Adrenal gland (tissue), 12 donors: ENCODE results near the gene FAM219B. TPM values are rescaled to one million over a fixed set of nuclear protein-coding genes. Genes with fewer than 3 reads are reported as not detected.
A peak's percentile ranks its signal among the peaks of the same experiment; 100 is the strongest.

Experiments
- DNase-seq, 7 donors: peaks; one replicate each; pipeline ENCODE4 v3.0.0-alpha.2; 2019 to 2020
- H3K27ac ChIP-seq, 5 donors: fragments of 200-600 bp; sonication (generic) in 4 of 5; 1 replicate in 3 of 5; 2 replicates in 2 of 5; pipeline versions ENCODE4 v1.5.1 to v1.8.0; 2016 to 2020; ENCODE audit warnings: mild to moderate bottlenecking in 1 of 5
- H3K27me3 ChIP-seq: fragments of 200-600 bp; 2 replicates; pipeline ENCODE4 v1.8.0; 2021
- H3K36me3 ChIP-seq, 2 donors: fragments of 200-600 bp; replicated peaks in 1 of 2; 1 replicate in 1 of 2; 2 replicates in 1 of 2; pipeline versions ENCODE4 v1.5.1 to v1.8.0; 2018 to 2022
- H3K4me1 ChIP-seq, 2 donors: fragments of 200-600 bp; replicated peaks in 1 of 2; 1 replicate in 1 of 2; 2 replicates in 1 of 2; pipeline versions ENCODE4 v1.5.1 to v1.8.0; 2018 to 2021
- H3K4me3 ChIP-seq, 4 donors: fragments of 200-600 bp; sonication (generic) in 3 of 4; one replicate each; pipeline ENCODE4 v1.5.1; 2016 to 2018
- H3K9me3 ChIP-seq, 3 donors: fragments of 200-600 bp; sonication (generic) in 1 of 3; replicated peaks in 1 of 3; 1 replicate in 2 of 3; 2 replicates in 1 of 3; pipeline versions ENCODE4 v1.5.1 to v1.8.0; 2016 to 2021
- POLR2A ChIP-seq, 2 donors: fragments of 450-650 bp; IDR thresholded peaks; one replicate each; pipeline ENCODE4 v1.6.1; 2017; ENCODE audit warnings: antibody characterized with exemption in 2 of 2, mild to moderate bottlenecking in 2 of 2, moderate library complexity in 1 of 2
- WGBS, 4 donors: extraction: QIAGEN DNeasy Blood & Tissue Kit in 2 of 4; methylation state at CpG; one replicate each; pipeline versions ENCODE4 v1.1.5 to v1.1.7; 2013 to 2017; 5-methylcytosine and 5-hydroxymethylcytosine counted together
- intact Hi-C, 2 donors: fragments of 100-400 bp; cut with DNase I; formaldehyde crosslinking; loops; one replicate each; pipeline versions ENCODE4 v1.14.1 to v1.15.0; 2022 to 2023
- polyA plus RNA-seq, 3 donors: library from polyadenylated mRNA; stranded (reverse); fragments of 200-250 nt in 2 of 3; fragments of 350-450 nt in 1 of 3; fragmentation: Illumina TruSeq in 1 of 3; extraction: RNeasy Lipid Tissue Mini Kit (QIAGEN cat#74804) in 1 of 3; gene quantifications; one replicate each; pipeline ENCODE4 v1.2.3, GENCODE V29; 2013 to 2014
- total RNA-seq, 9 donors: library from RNA; depleted of rRNA in 4 of 9; stranded (reverse); fragments of >200 nt in 4 of 9; fragments of 120-200 nt in 1 of 9; fragmentation: NEBNext Ultra II Directional in 1 of 9; extraction: Animal tissue kit (Norgen Biotek cat#: 25700) in 1 of 9; gene quantifications; one replicate each; pipeline versions ENCODE4 v1.1.0 to v1.2.4, GENCODE V29; 2013 to 2023
- TF ChIP-seq, protein P1 (sequence below), 6 experiments: fragments of 450-650 bp in 4 of 6; fragments of 200-600 bp in 2 of 6; sonication (generic) in 1 of 6; IDR thresholded peaks; 1 replicate in 5 of 6; 2 replicates in 1 of 6; pipeline versions ENCODE4 v1.5.1 to v1.8.0; 2016 to 2021; ENCODE audit warnings: antibody characterized with exemption in 6 of 6, mild to moderate bottlenecking in 2 of 6, moderate library complexity in 1 of 6
- donor health status: healthy with polysubstance abuse.
- donor health status: Bipolar disorder and iron deficiency.
- donor health status: DM: yes; HTN: yes; CAD: no.
- donor health status: DM: no; HTN: no; CAD: no.
- donor health status: DM: no; HTN: no; CAD: no.
- donor health status: DM: yes; HTN: yes; CAD: no.

Gene FAM219B
- total and polyA plus RNA-seq, 12 donors: 44.0 to 112 (median 72.4) TPM

- Histone ChIP-seq H3K9me3 (no peaks in the 10 kb centered on the region), H3K27ac (peak overlapping the region in 3 of 5 donors; percentile 34 to 84 (median 42)), H3K36me3 (peaks cover 0 to 33% of the 10 kb centered on the region in 2 donors), H3K4me3 (no peak overlapping the region), H3K4me1 (peaks cover 29 to 34% of the 10 kb centered on the region in 2 donors), H3K27me3 (no peaks in the 10 kb centered on the region)
- DNase-seq: peak in 4 of 7 donors; percentile 47 to 68 (median 56)
- TF ChIP-seq POLR2A (IDR thresholded peaks at IDR 0.05): no peak
- TF ChIP-seq, protein P1, sequence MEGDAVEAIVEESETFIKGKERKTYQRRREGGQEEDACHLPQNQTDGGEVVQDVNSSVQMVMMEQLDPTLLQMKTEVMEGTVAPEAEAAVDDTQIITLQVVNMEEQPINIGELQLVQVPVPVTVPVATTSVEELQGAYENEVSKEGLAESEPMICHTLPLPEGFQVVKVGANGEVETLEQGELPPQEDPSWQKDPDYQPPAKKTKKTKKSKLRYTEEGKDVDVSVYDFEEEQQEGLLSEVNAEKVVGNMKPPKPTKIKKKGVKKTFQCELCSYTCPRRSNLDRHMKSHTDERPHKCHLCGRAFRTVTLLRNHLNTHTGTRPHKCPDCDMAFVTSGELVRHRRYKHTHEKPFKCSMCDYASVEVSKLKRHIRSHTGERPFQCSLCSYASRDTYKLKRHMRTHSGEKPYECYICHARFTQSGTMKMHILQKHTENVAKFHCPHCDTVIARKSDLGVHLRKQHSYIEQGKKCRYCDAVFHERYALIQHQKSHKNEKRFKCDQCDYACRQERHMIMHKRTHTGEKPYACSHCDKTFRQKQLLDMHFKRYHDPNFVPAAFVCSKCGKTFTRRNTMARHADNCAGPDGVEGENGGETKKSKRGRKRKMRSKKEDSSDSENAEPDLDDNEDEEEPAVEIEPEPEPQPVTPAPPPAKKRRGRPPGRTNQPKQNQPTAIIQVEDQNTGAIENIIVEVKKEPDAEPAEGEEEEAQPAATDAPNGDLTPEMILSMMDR (IDR thresholded peaks at IDR 0.05): no peak
- intact Hi-C loops: loop anchor here in 1 of 2 donors (10.0 kb wide), 1 partner anchor 48 kb away; the partner anchor contains the start of gene ULK3
- 43 to 80% (median 77%) methylated on average over 1 to 3 of the region's 3 CpGs for WGBS, 4 donors
These were observed 14.3 kb downstream of the FAM219B start for GRCh38 chr15:74892313-74892712.

GRCh38 chr15:74891469-74891868 lies 15.2 kb downstream of the FAM219B start:
- H3K4me3 ChIP-seq: no peak overlapping the region
- no peaks in the 10 kb centered on the region for H3K27me3 ChIP-seq
- WGBS, 4 donors: 51 to 62% (median 55%) methylated on average over 2 to 3 of the region's 3 CpGs
- no peaks in the 10 kb centered on the region for H3K9me3 ChIP-seq
- intact Hi-C loops: loop anchor here in 1 of 2 donors (10.0 kb wide), 1 partner anchor 47 kb away; the partner anchor contains the start of gene ULK3
- H3K4me1 ChIP-seq: peaks cover 29 to 34% of the 10 kb centered on the region in 2 donors
- H3K27ac ChIP-seq: peak overlapping the region in 3 of 5 donors; percentile 7 to 84 (median 42)
- H3K36me3 ChIP-seq: peaks cover 0 to 25% of the 10 kb centered on the region in 2 donors
- TF ChIP-seq POLR2A (IDR thresholded peaks at IDR 0.05): no peak
- TF ChIP-seq, protein P1 (IDR thresholded peaks at IDR 0.05): no peak
- DNase-seq: peak in 5 of 7 donors; percentile 42 to 69 (median 53)

DNA sequence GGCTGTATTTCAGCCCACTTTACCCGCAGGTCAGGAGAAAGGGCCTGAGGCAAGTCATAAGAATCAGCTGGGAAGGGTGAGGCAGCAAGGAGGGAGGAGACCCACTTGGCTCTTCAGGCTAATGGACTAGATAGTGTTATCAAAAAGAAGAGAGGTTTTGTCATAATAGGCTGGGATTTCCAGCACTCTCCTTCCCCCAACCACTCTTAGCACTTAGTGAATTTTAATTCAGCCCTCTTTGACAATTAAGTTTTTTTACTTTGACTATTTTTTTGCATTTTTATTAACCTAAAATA lies 16.0 kb downstream of the FAM219B start:
- intact Hi-C loops: loop anchor here in 1 of 2 donors (10.0 kb wide), 1 partner anchor 46 kb away; the partner anchor contains the start of gene ULK3
- H3K9me3 ChIP-seq: no peaks in the 10 kb centered on the region
- H3K27me3 ChIP-seq: no peaks in the 10 kb centered on the region
- H3K4me1 ChIP-seq: peaks cover 29 to 34% of the 10 kb centered on the region in 2 donors
- WGBS, 4 donors: 0% methylated on average over 1 of the region's 1 CpG
- H3K36me3 ChIP-seq: peaks cover 0 to 17% of the 10 kb centered on the region in 2 donors
- peak overlapping the region in 1 of 4 donors; percentile 96 for H3K4me3 ChIP-seq
- DNase-seq: no peak
- TF ChIP-seq, protein P1 (IDR thresholded peaks at IDR 0.05): no peak
- TF ChIP-seq POLR2A (IDR thresholded peaks at IDR 0.05): peak in 1 of 2 donors; percentile 15
- H3K27ac ChIP-seq: peak overlapping the region in 4 of 5 donors; percentile 0 to 92 (median 85)

DNA sequence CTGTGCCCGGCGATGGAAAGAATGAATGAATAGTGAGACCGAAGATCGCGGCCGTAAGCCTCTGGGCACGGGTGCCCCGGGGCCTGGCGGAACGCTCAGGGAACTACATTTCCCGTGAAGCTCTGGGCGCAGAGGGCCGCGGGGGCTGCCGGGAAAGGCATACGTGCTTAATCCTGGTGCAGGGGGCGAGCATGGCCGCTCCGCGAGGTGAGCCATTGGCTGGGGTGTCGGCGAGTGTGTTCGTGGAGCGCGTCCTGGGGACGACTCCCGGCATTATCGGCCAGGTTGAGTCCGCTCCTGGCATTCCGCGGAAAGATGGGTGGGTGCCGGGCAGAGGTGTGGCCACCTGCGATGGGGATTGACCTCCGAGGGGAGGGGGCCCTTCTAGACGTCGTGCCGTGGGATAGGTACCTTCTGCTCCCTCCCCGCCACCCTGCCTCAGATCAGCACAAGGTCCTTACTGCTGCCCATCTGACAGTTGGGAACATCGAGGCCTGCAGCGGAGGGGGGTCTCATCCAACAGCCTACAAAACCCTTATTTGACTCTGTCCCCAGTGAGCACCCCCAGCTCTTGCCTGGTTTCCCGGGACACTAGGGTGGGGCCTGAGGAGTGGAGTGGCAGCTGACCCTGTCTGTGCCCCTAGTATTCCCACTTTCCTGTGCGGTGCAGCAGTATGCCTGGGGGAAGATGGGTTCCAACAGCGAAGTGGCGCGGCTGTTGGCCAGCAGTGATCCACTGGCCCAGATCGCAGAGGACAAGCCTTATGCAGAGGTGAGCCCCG lies 16.6 kb downstream of the FAM219B start, which contains the start of gene MPI:
Gene MPI, plus strand, starts transcription at position 160 of the 782 bp plus-strand sequence. Its CDS starts 32 bp downstream, at position 192.
- H3K36me3 ChIP-seq: peaks cover 0 to 17% of the 10 kb centered on the region in 2 donors
- H3K9me3 ChIP-seq: no peaks in the 10 kb centered on the region
- WGBS, 4 donors: 1 to 3% (median 2%) methylated on average over 25 to 47 of the region's 47 CpGs
- H3K27ac ChIP-seq: peak within 1 kb of the TSS; percentile 0 to 92 (median 84)
- H3K27me3 ChIP-seq: no peaks in the 10 kb centered on the region
- DNase-seq: peak; percentile 85 to 91 (median 88)
- H3K4me3 ChIP-seq: peak within 1 kb of the TSS; percentile 13 to 96 (median 81)
- TF ChIP-seq, protein P1 (IDR thresholded peaks at IDR 0.05): peak in 5 of 6 experiments; percentile 24 to 41 (median 27)
- peak in 1 of 2 donors; percentile 47 for TF ChIP-seq POLR2A (IDR thresholded peaks at IDR 0.05)
- peaks cover 29 to 34% of the 10 kb centered on the region in 2 donors for H3K4me1 ChIP-seq
- intact Hi-C loops: loop anchor here in 1 of 2 donors (10.0 kb wide), 1 partner anchor 45 kb away; the partner anchor contains the start of gene ULK3
